Fibroblast of mammary gland (primary cell): Measurements from ENCODE around the gene KLHL26.
"Not testable (repeated sequence)": the region's sequence is repeated elsewhere in the genome, so short reads cannot be mapped to it uniquely, and the experiment has no call there.

Source experiments
- DNase-seq: peaks from one replicate; pipeline ENCODE4 v3.0.0-alpha.2; 2010; ENCODE audit warnings: low read depth
- H3K4me3 ChIP-seq: 2 replicates; pipeline ENCODE4 v1.5.1; 2011; ENCODE audit warnings: low read depth, mild to moderate bottlenecking, low read length, moderate library complexity; ENCODE audit not compliant: control insufficient read depth
- CTCF ChIP-seq: conservative IDR thresholded peaks from 2 replicates; pipeline ENCODE4 v1.5.1; 2011; ENCODE audit warnings: low read depth, low read length, inconsistent platforms; ENCODE audit not compliant: control insufficient read depth, insufficient read depth

Gene KLHL26

GRCh38 chr19:18671303-18672043 lies 34.6 kb downstream of the KLHL26 start:
- DNase-seq: no peak
- no peak overlapping the region for H3K4me3 ChIP-seq
- no peak for TF ChIP-seq CTCF

GRCh38 chr19:18672044-18672451 lies 35.2 kb downstream of the KLHL26 start:
- no peak for DNase-seq
- TF ChIP-seq CTCF: no peak
- no peak overlapping the region for H3K4me3 ChIP-seq

DNA sequence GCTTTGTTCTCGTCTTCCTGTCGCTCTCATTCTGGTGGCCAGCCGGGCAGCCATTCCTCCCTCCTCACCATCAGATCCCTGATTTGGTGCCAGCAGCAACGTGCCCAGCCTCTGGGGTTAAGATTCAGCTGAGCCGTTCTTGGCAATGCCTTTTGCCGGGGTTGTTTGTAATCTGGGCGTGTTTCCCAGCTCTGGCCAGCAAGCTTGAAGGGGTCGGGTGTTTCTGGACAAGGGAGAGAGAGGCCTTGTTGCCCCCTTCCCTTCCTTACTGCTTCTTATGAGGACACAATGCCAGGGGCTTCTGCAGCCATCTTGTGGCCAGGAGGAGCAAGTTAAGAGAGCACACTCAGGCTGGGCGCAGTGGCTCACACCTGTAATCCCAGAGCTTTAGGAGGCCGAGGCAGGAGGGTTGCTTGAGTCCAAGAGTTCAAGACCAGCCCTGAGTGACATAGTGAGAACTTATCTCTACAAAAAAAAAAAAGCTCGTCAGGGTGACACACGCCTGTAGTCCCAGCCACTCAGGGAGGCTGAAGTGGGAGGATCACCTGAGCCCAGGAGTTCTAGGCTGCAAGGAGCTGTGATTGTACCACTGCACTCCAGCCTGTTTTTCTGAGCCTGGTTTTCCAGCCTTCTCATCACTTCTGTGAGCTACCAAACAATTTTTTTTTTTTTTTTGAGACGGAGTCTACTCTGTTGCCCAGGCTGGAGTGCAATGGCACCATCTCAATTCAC lies 35.9 kb downstream of the KLHL26 start:
- DNase-seq: peak; percentile 51
- TF ChIP-seq CTCF: peak; percentile 37
- no peak overlapping the region for H3K4me3 ChIP-seq

DNA sequence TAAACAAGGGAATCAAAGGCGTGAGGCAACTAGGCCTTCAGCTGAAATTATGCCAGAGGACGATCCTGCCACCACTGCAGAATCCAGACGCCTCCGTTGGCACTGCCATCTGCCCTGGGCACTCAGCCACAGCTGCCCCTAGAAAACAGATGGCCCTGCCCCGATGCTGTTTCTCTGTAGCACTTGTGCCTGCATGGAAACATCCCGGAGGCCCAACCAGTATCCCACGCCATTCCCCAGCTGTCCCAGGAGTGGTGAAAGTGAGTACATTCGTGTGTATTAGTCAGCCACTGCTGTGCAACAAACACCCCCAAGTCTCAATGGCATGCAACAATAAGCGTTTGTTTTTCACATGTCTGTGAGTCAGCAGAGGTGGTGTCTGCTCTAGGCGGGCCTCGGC lies 37.8 kb downstream of the KLHL26 start:
- no peak overlapping the region for H3K4me3 ChIP-seq
- peak; percentile 33 for DNase-seq
- no peak for TF ChIP-seq CTCF

- H3K4me3 ChIP-seq: no peak overlapping the region
- TF ChIP-seq CTCF: peak; percentile 50
- peak; percentile 26 for DNase-seq
Observed at GRCh38 chr19:18675779-18676178, 39.0 kb downstream of the KLHL26 start.

DNA sequence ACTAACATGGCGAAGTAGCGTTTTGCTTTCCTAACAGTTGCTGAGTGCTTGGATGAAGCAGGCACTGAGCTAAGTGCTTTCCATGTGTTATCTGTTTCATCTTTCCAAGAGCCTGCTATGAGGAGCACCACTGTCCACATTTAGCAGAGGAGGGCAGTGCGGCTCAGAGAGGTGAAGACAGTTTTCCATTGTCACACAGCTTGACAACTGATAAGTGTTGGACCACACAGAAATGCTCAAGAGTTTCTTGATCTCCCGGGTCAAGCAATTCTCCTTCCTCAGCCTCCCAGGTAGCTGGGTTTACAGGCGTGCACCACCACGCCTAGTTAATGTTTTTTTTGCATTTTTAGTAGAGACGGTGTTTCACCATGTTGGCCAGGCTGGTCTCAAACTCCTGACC lies 39.9 kb downstream of the KLHL26 start:
- DNase-seq: no peak
- no peak for TF ChIP-seq CTCF
- H3K4me3 ChIP-seq: no peak overlapping the region

- no peak for TF ChIP-seq CTCF
- DNase-seq: no peak
- H3K4me3 ChIP-seq: no peak overlapping the region
Observed at GRCh38 chr19:18677156-18677555, 40.3 kb downstream of the KLHL26 start.

DNA sequence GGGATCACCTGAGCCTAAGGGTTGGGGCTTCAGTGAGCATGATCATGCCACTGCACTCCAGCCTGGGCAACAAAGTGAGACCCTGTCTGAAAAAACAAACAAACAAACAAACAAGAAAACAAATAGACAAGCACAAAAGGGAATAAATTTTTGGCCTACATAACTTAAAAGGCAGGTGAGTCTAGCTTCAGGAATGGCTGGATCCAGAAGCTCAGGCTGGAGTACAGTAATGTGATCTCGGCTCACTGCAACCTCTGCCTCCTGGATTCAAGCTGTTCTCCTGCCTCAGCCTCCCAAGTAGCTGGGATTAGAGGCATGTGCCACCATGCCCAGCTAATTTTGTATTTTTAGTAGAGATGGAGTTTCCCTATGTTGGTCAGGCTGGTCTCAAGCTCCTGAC lies 43.3 kb downstream of the KLHL26 start:
- not testable (repeated sequence) for H3K4me3 ChIP-seq

More for the DNA sequence above, 43.3 kb downstream of the KLHL26 start:
- DNase-seq: not testable (repeated sequence)
